ENCODE results near the gene CD8A.

CD8A gene

GRCh38 chr2:86783615-86784339 lies 6.9 kb downstream of the CD8A start:
- H3K4me3 Mint-ChIP-seq = no peak overlapping the region
- peaks cover 6% of the 10 kb centered on the region for H3K4me1 Mint-ChIP-seq
- TF ChIP-seq CTCF (IDR thresholded peaks at IDR 0.05; ENCODE audit: unreplicated experiment in 3 of 3) = no peak
- no peak overlapping the region for H3K27ac Mint-ChIP-seq
- no peaks in the 10 kb centered on the region for H3K9me3 Mint-ChIP-seq
- H3K27me3 Mint-ChIP-seq (ENCODE audit: low read depth) = peaks cover 45% of the 10 kb centered on the region
- no peaks in the 10 kb centered on the region for H3K36me3 Mint-ChIP-seq (ENCODE audit: low read depth)

GRCh38 chr2:86782748-86783147 lies 8.0 kb downstream of the CD8A start:
- no peaks in the 10 kb centered on the region for H3K36me3 Mint-ChIP-seq (ENCODE audit: low read depth)
- H3K9me3 Mint-ChIP-seq = no peaks in the 10 kb centered on the region
- TF ChIP-seq CTCF (IDR thresholded peaks at IDR 0.05; ENCODE audit: unreplicated experiment in 3 of 3) = no peak
- peaks cover 4% of the 10 kb centered on the region for H3K4me1 Mint-ChIP-seq
- H3K27ac Mint-ChIP-seq = no peak overlapping the region
- H3K4me3 Mint-ChIP-seq = no peak overlapping the region
- peaks cover 35% of the 10 kb centered on the region for H3K27me3 Mint-ChIP-seq (ENCODE audit: low read depth)

GRCh38 chr2:86781363-86781762 lies 9.3 kb downstream of the CD8A start:
- Mint-ChIP-seq H3K4me3 (no peak overlapping the region), H3K9me3 (no peaks in the 10 kb centered on the region), H3K36me3 (ENCODE audit: low read depth) (peaks cover 6% of the 10 kb centered on the region), H3K27ac (no peak overlapping the region), H3K27me3 (ENCODE audit: low read depth) (peaks cover 21% of the 10 kb centered on the region), H3K4me1 (no peaks in the 10 kb centered on the region)
- TF ChIP-seq CTCF (IDR thresholded peaks at IDR 0.05; ENCODE audit: unreplicated experiment in 3 of 3) = no peak

- Mint-ChIP-seq H3K27me3 (ENCODE audit: low read depth) (peaks cover 7% of the 10 kb centered on the region), H3K9me3 (no peaks in the 10 kb centered on the region), H3K36me3 (ENCODE audit: low read depth) (peaks cover 6% of the 10 kb centered on the region), H3K4me1 (no peaks in the 10 kb centered on the region), H3K27ac (no peak overlapping the region), H3K4me3 (no peak overlapping the region)
- TF ChIP-seq CTCF (IDR thresholded peaks at IDR 0.05; ENCODE audit: unreplicated experiment in 3 of 3) = no peak
These were observed 10.7 kb downstream of the CD8A start for GRCh38 chr2:86779971-86780370.

GRCh38 chr2:86778957-86779356 lies 11.8 kb downstream of the CD8A start:
- Mint-ChIP-seq H3K4me1 (no peaks in the 10 kb centered on the region), H3K9me3 (no peaks in the 10 kb centered on the region), H3K36me3 (ENCODE audit: low read depth) (peaks cover 16% of the 10 kb centered on the region), H3K27me3 (ENCODE audit: low read depth) (peaks cover 4% of the 10 kb centered on the region), H3K4me3 (no peak overlapping the region), H3K27ac (no peak overlapping the region)
- TF ChIP-seq CTCF (IDR thresholded peaks at IDR 0.05; ENCODE audit: unreplicated experiment in 3 of 3) = no peak

- H3K4me3 Mint-ChIP-seq = no peak overlapping the region
- no peak overlapping the region for H3K27ac Mint-ChIP-seq
- peaks cover 35% of the 10 kb centered on the region for H3K36me3 Mint-ChIP-seq (ENCODE audit: low read depth)
- no peak for TF ChIP-seq CTCF (IDR thresholded peaks at IDR 0.05; ENCODE audit: unreplicated experiment in 3 of 3)
- H3K4me1 Mint-ChIP-seq = no peaks in the 10 kb centered on the region
- no peaks in the 10 kb centered on the region for H3K9me3 Mint-ChIP-seq
- peaks cover 4% of the 10 kb centered on the region for H3K27me3 Mint-ChIP-seq (ENCODE audit: low read depth)
These were observed 14.2 kb downstream of the CD8A start for GRCh38 chr2:86776532-86776931.
